GM12874 (cell line): ENCODE results near the gene DPH3.

ENCODE experiments used
- TF ChIP-seq, protein P1 (sequence below): IDR thresholded peaks from 2 replicates; pipeline ENCODE4 v1.5.1; 2011; ENCODE audit warnings: low read depth, mild to moderate bottlenecking, control low read depth, low read length, moderate library complexity; ENCODE audit not compliant: insufficient read depth

DPH3 gene

DNA sequence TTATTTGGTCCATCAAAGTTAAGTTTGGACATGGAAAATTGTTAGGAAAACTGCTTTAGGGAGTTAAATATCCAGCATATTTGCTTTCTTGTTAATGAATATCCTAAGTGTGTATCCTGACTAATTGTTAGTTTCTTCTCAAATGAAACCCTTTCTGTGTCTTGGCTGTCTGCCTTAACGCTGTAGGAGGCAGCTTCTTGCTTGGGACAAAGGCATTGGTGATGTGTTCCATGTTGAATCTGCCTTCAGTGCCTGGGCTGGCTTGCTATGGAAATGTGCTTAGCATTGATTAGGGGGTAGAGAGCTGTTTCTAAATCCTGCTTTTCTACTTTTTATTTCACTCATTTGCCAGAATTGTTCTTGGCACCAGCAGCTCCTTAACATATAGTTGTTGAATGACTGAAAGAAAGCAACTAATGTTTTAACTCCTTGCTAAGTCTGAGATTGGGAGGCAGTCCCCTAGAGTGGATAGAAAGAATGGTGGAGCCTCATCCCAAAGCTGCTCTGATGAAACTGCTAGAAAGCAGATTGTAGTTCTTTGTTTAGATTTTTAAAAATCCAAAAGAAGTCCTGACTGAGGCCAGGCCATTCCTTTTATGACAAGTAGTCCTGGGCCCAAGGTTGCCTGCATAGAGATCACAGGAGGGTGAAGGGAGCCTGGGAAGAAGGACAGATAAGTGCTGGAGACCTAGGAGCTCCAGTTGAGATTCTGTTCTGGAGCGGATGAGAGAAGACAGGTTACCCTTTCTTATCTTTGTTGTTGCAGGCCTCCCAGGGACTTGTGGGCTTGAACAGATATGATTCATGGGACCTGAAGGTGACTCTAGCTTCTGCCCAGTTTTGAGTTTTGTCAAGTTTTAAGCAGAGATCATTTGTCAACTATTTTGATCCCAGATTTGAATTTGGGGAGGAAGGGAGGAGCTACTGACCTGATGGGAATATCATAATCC lies 39.6 kb upstream of the DPH3 start:
- TF ChIP-seq, protein P1, sequence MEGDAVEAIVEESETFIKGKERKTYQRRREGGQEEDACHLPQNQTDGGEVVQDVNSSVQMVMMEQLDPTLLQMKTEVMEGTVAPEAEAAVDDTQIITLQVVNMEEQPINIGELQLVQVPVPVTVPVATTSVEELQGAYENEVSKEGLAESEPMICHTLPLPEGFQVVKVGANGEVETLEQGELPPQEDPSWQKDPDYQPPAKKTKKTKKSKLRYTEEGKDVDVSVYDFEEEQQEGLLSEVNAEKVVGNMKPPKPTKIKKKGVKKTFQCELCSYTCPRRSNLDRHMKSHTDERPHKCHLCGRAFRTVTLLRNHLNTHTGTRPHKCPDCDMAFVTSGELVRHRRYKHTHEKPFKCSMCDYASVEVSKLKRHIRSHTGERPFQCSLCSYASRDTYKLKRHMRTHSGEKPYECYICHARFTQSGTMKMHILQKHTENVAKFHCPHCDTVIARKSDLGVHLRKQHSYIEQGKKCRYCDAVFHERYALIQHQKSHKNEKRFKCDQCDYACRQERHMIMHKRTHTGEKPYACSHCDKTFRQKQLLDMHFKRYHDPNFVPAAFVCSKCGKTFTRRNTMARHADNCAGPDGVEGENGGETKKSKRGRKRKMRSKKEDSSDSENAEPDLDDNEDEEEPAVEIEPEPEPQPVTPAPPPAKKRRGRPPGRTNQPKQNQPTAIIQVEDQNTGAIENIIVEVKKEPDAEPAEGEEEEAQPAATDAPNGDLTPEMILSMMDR = no peak

DNA sequence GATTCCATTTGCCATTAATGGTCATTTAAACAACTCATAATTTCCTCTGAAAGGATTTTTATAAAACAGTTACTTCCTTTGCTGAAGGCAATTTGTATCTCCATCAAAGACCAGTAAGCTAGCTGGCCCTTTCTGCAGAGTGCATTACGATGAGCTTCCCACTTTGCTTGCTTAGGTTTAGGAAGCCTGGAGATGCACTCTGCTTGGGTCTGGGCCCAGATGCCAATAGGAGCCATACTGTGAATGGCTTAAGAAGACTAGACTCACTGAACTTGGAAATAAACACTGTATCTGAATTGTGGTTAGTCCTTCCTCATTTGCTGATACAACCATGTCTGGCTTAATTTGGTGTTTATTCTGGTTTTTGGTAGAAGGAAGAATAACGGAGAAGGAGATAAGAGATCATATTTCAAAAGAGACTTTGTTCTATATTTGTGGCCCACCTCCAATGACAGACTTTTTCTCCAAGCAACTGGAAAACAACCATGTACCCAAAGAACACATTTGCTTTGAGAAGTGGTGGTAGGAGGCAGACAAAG lies 38.4 kb upstream of the DPH3 start:
- TF ChIP-seq, protein P1 = no peak

DNA sequence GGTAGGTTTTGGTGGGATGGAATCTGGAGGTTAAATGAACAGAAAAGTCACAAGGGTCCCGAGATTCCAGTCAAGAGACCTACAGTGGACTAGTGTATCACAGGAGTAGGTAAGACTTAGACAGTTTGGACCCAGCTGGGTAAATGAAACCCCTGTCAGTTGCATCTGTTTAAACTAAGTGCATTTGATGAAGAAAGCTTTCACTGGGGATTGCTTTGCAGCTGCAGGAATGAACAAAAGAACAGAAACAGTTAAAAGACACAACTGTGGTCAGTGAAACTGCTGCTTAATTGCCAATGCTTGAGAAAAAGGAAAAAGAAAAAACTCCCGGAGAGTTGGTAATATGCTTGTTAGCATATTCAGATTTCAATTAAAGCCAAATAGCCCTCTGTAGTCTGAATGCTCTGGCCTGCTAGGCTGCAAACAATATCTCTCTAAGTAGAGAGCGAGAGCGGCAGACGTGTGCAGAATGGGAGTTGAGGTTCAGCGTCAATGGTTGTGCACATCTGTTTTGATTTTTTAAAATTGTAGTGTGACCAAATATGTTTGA lies 37.4 kb upstream of the DPH3 start:
- TF ChIP-seq, protein P1 = no peak

DNA sequence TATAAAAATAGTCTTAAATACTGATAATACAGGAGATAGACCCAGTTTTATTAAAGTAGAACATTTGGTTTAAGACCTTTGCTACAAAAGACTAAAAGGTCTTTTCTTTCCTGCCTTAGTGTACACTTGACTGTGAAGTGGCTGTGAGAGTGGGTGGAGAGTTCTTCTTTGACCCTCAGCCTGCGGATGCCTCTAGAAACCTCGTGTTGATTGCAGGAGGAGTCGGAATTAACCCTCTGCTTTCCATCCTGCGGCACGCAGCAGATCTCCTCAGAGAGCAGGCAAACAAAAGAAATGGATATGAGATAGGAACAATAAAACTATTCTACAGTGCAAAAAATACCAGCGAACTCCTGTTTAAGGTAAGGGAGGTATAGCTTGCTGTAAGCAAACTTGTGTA lies 36.8 kb upstream of the DPH3 start:
- TF ChIP-seq, protein P1 = no peak

DNA sequence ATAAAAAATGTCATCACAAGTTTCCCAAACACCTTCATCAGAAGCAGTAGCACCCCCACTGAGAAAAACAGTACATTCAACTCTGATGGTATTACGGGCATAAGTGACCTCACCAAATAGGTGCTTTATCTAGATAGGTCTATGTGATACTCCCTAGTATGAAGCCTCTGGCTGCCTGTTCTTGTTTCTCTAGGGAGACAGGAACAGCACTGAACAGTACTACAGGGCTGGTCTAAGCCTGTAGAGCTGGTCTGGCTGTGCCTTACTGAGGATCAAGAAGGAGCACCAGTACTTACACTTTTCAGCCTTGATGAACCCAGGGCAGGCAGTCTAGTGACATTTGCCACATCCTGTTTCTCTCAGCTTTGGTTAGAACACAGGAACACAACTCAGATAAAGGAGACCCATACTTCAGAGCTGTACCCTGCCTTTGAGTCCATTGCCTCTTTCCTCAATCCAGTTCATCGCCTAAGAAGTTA lies 36.2 kb upstream of the DPH3 start:
- TF ChIP-seq, protein P1 = no peak

DNA sequence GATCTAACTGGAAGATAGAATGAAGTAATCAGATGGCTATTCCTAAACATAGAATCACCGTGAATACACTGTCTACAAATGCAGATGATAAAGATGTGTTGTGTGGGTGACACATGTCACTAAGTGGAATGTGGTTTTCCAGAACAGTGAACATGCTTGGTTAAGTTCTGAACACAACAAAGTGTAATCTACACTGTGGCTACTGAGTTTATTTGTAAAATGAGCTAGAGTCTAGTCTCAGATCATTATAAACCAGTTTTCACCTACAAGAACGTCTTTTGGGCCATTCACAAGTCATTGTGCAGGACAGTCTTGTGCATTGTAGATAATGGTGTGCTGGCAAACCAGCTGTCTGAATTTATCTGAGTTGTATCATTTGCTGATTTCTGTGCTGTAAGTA lies 35.6 kb upstream of the DPH3 start:
- TF ChIP-seq, protein P1 = no peak

DNA sequence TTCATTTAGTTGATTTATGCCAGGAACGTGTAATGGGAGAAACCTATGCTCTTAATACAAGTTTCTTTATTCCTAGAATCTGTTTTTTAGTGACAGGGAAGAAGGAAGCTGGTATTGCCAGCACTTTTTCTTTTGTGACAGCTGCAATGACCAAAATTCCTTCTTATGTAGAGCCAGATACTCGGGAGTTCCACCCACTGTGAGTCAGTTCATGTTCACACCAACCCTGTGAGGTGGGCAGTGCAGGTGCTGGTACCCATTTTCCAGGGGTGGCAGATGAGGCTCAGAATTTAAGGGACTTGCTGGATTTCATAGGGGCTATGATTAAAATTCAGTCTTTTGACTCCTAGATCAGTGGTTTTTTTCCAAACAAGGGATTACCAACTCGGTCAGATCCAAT lies 35.0 kb upstream of the DPH3 start:
- TF ChIP-seq, protein P1 = no peak
